Keratinocyte (primary cell): ENCODE data around the gene BANF2.

ENCODE experiments used
- EZH2 ChIP-seq: IDR thresholded peaks from one replicate; pipeline ENCODE4 v1.6.1; 2012; ENCODE audit warnings: inconsistent platforms, mild to moderate bottlenecking, low read length, moderate library complexity
- TF ChIP-seq, protein P1 (sequence below), 3 experiments: IDR thresholded peaks in 1 of 3; conservative IDR thresholded peaks in 1 of 3; optimal IDR thresholded peaks in 1 of 3; 2 replicates in 2 of 3; 3 replicates in 1 of 3; pipeline versions ENCODE3 to v1.5.1; 2011; ENCODE audit warnings: low read length in 3 of 3, mild to moderate bottlenecking in 3 of 3, moderate library complexity in 2 of 3, control low read depth in 1 of 3, inconsistent platforms in 1 of 3; ENCODE audit not compliant: insufficient read depth in 2 of 3; ENCODE audit errors: extremely low read depth in 1 of 3

- TF ChIP-seq, protein P1, sequence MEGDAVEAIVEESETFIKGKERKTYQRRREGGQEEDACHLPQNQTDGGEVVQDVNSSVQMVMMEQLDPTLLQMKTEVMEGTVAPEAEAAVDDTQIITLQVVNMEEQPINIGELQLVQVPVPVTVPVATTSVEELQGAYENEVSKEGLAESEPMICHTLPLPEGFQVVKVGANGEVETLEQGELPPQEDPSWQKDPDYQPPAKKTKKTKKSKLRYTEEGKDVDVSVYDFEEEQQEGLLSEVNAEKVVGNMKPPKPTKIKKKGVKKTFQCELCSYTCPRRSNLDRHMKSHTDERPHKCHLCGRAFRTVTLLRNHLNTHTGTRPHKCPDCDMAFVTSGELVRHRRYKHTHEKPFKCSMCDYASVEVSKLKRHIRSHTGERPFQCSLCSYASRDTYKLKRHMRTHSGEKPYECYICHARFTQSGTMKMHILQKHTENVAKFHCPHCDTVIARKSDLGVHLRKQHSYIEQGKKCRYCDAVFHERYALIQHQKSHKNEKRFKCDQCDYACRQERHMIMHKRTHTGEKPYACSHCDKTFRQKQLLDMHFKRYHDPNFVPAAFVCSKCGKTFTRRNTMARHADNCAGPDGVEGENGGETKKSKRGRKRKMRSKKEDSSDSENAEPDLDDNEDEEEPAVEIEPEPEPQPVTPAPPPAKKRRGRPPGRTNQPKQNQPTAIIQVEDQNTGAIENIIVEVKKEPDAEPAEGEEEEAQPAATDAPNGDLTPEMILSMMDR (optimal IDR thresholded peaks at IDR 0.05 in 1 of 3, IDR thresholded peaks at IDR 0.05 in 1 of 3, conservative IDR thresholded peaks at IDR 0.05 in 1 of 3; ENCODE audit: extremely low read depth in 1 of 3, insufficient read depth in 2 of 3, low read length in 3 of 3) = no peak
- TF ChIP-seq EZH2 = no peak
These were observed 37.3 kb upstream of the BANF2 start for GRCh38 chr20:17662333-17663039.
